ENCODE measurements around the gene ACSF3. TPM values are rescaled to one million over a fixed set of nuclear protein-coding genes. Genes with fewer than 3 reads are reported as not detected.

ACSF3 gene
- total RNA-seq, 1 donor from 2014 or later = 14.5 TPM

DNA sequence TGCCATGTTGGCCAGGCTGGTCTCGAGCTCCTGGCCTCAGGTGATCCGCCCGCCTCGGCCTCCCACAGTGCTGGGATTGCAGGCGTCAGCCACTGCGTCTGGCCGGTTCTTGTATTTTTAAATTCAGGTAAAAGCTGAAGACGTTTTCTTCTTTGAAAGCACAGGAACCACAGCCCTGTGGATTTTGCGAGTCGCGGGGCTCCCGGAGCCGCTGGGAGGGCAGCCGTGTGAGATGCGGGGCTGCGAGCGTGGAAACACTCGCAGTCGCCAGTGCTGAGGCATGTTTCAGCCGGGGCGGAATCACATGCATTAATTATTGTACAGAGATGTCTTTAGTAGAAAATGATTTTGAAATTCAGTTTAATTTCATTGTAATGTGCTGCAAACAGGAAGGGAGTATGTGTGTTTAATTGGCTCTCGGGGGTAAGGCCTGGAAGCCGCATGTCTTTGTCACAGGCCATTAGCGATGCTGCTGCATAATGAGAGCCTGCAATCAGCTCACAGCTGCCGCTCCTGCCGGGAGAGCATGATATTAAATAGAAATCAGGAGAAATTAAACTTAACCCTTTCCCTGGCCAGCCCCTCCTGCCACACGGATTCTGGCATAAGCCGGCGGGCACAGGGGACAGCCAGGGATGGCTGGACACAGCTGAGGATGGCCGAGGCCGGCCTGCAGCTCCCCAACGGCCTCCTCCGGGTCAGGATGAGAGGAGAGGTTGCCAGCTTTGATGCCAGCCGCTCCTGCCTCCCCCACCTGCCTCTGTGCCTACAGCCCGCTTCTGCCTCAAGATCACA is 42.5 kb downstream of the ACSF3 start:
- no peak overlapping the region for H3K27ac ChIP-seq
- H2AFZ ChIP-seq (replicated peaks) = no peak overlapping the region
- no peaks in the 10 kb centered on the region for H3K9me3 ChIP-seq (ENCODE audit: low read depth)
- no peaks in the 10 kb centered on the region for H4K20me1 ChIP-seq (ENCODE audit: low read depth)
- no peak overlapping the region for H3K4me2 ChIP-seq
- Mint-ChIP-seq H3K4me3 (no peak overlapping the region), H3K9me3 (no peaks in the 10 kb centered on the region), H3K36me3 (peaks cover 10% of the 10 kb centered on the region), H3K27me3 (ENCODE audit: insufficient read depth, low read depth) (peaks cover 2% of the 10 kb centered on the region), H3K27ac (peak overlapping the region; percentile 42), H3K4me1 (no peaks in the 10 kb centered on the region)
- no peak overlapping the region for H3K4me3 ChIP-seq
- H3K9ac ChIP-seq = no peak overlapping the region
- no peaks in the 10 kb centered on the region for H3K79me2 ChIP-seq (ENCODE audit: low read depth)
- no peaks in the 10 kb centered on the region for H3K27me3 ChIP-seq
- no peak for DNase-seq (ENCODE audit: low spot score)
- H3K36me3 ChIP-seq = no peaks in the 10 kb centered on the region
- TF ChIP-seq EZH2 (IDR thresholded peaks at IDR 0.05) = no peak
- TF ChIP-seq EZH2phosphoT487 (IDR thresholded peaks at IDR 0.05) = no peak
- TF ChIP-seq, protein P1, sequence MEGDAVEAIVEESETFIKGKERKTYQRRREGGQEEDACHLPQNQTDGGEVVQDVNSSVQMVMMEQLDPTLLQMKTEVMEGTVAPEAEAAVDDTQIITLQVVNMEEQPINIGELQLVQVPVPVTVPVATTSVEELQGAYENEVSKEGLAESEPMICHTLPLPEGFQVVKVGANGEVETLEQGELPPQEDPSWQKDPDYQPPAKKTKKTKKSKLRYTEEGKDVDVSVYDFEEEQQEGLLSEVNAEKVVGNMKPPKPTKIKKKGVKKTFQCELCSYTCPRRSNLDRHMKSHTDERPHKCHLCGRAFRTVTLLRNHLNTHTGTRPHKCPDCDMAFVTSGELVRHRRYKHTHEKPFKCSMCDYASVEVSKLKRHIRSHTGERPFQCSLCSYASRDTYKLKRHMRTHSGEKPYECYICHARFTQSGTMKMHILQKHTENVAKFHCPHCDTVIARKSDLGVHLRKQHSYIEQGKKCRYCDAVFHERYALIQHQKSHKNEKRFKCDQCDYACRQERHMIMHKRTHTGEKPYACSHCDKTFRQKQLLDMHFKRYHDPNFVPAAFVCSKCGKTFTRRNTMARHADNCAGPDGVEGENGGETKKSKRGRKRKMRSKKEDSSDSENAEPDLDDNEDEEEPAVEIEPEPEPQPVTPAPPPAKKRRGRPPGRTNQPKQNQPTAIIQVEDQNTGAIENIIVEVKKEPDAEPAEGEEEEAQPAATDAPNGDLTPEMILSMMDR (IDR thresholded peaks at IDR 0.05) = no peak
- H3K4me1 ChIP-seq = no peaks in the 10 kb centered on the region
- H3F3A ChIP-seq (ENCODE audit: low read depth) = no peaks in the 10 kb centered on the region

GRCh38 chr16:89136931-89137330 is 43.3 kb downstream of the ACSF3 start:
- no peak overlapping the region for H3K4me3 ChIP-seq
- no peaks in the 10 kb centered on the region for H3K36me3 ChIP-seq
- H3K27ac Mint-ChIP-seq = no peak overlapping the region

GRCh38 chr16:89137666-89138512 is 44.2 kb downstream of the ACSF3 start:
- Histone ChIP-seq H3K9ac (no peak overlapping the region), H3K79me2 (ENCODE audit: low read depth) (no peaks in the 10 kb centered on the region), H3K4me2 (no peak overlapping the region), H3K27me3 (no peaks in the 10 kb centered on the region), H3K36me3 (no peaks in the 10 kb centered on the region), H3K27ac (no peak overlapping the region), H3K4me1 (no peaks in the 10 kb centered on the region), H2AFZ (replicated peaks) (no peak overlapping the region), H4K20me1 (ENCODE audit: low read depth) (no peaks in the 10 kb centered on the region), H3K9me3 (ENCODE audit: low read depth) (no peaks in the 10 kb centered on the region), H3K4me3 (no peak overlapping the region), H3F3A (ENCODE audit: low read depth) (no peaks in the 10 kb centered on the region)
- peaks cover 8% of the 10 kb centered on the region for H3K27me3 Mint-ChIP-seq (ENCODE audit: insufficient read depth, low read depth)
- H3K4me1 Mint-ChIP-seq = no peaks in the 10 kb centered on the region
- no peak for DNase-seq (ENCODE audit: low spot score)
- H3K9me3 Mint-ChIP-seq = no peaks in the 10 kb centered on the region
- no peak overlapping the region for H3K27ac Mint-ChIP-seq
- H3K36me3 Mint-ChIP-seq = peaks cover 6% of the 10 kb centered on the region
- TF ChIP-seq, protein P1 (IDR thresholded peaks at IDR 0.05) = no peak
- no peak for TF ChIP-seq EZH2 (IDR thresholded peaks at IDR 0.05)
- no peak for TF ChIP-seq EZH2phosphoT487 (IDR thresholded peaks at IDR 0.05)
- H3K4me3 Mint-ChIP-seq = no peak overlapping the region

More at GRCh38 chr16:89136931-89137330, 43.3 kb downstream of the ACSF3 start:
- H3K4me2 ChIP-seq = no peak overlapping the region
- H3K4me3 Mint-ChIP-seq = no peak overlapping the region
- no peaks in the 10 kb centered on the region for H3F3A ChIP-seq (ENCODE audit: low read depth)
- no peaks in the 10 kb centered on the region for H4K20me1 ChIP-seq (ENCODE audit: low read depth)
- DNase-seq (ENCODE audit: low spot score) = no peak
- H3K4me1 Mint-ChIP-seq = no peaks in the 10 kb centered on the region
- H3K9ac ChIP-seq = no peak overlapping the region
- no peaks in the 10 kb centered on the region for H3K4me1 ChIP-seq
- H3K27ac ChIP-seq = no peak overlapping the region
- no peak overlapping the region for H2AFZ ChIP-seq (replicated peaks)
- TF ChIP-seq EZH2 (IDR thresholded peaks at IDR 0.05) = no peak
- TF ChIP-seq, protein P1 (IDR thresholded peaks at IDR 0.05) = no peak
- no peak for TF ChIP-seq EZH2phosphoT487 (IDR thresholded peaks at IDR 0.05)
- H3K27me3 ChIP-seq = no peaks in the 10 kb centered on the region
- H3K9me3 ChIP-seq (ENCODE audit: low read depth) = no peaks in the 10 kb centered on the region
- H3K79me2 ChIP-seq (ENCODE audit: low read depth) = no peaks in the 10 kb centered on the region
- peaks cover 6% of the 10 kb centered on the region for H3K36me3 Mint-ChIP-seq
- H3K27me3 Mint-ChIP-seq (ENCODE audit: insufficient read depth, low read depth) = peaks cover 2% of the 10 kb centered on the region
- H3K9me3 Mint-ChIP-seq = no peaks in the 10 kb centered on the region

All from neural progenitor cell (in vitro differentiated cells).